ENCODE data around the gene ZBTB21. TPM values are rescaled to one million over a fixed set of nuclear protein-coding genes. Genes with fewer than 3 reads are reported as not detected.
A peak's percentile ranks its signal among the peaks of the same experiment; 100 is the strongest.

The ZBTB21 gene
- total RNA-seq, 1 donor from 2014 or later = 20.9 TPM

DNA sequence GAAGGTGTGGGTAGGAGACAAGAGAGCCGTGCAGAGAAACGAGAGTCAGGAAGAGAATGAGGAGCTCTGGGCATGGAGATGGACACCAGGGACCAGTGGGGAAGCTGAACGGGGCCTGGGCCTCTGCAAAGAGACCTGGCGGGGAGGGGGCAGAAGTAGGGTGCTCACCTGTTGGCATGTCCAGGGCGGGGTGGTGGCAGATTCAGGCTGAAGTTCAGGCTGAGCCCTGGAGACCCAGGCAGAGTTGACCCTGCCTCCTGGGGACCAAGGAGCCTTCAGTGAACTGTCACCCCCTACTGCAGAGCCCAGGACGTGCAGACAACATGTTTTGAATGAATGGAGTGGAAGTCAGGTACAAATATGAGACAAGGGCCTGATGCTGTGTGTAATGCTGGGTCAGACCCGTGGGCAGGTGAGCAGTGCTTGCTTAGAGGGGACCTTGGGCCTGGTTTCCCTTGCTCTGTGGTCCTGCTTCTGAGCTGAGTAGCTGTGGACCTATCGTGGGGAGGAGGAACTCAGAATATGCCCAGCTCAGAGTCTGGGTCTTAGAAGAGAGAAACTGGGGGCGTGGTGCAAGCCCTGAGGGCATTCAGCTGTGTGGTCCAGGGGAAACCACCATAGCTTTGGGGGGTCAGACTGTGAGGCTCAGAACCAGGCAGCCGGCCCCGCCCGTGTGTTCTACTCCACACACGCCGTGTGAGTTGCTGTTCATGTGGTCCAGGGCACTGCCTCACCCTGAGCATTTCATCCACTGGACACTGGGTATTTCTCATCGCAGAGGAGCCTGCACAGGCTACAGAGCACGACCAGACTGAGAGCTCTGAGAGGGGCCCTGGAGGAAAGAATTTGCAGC is 39.6 kb upstream of the ZBTB21 start:
- H3K27me3 Mint-ChIP-seq (ENCODE audit: unreplicated experiment) = no peaks in the 10 kb centered on the region
- no peak for DNase-seq (ENCODE audit: extremely low spot score, unreplicated experiment)
- TF ChIP-seq, protein P1, sequence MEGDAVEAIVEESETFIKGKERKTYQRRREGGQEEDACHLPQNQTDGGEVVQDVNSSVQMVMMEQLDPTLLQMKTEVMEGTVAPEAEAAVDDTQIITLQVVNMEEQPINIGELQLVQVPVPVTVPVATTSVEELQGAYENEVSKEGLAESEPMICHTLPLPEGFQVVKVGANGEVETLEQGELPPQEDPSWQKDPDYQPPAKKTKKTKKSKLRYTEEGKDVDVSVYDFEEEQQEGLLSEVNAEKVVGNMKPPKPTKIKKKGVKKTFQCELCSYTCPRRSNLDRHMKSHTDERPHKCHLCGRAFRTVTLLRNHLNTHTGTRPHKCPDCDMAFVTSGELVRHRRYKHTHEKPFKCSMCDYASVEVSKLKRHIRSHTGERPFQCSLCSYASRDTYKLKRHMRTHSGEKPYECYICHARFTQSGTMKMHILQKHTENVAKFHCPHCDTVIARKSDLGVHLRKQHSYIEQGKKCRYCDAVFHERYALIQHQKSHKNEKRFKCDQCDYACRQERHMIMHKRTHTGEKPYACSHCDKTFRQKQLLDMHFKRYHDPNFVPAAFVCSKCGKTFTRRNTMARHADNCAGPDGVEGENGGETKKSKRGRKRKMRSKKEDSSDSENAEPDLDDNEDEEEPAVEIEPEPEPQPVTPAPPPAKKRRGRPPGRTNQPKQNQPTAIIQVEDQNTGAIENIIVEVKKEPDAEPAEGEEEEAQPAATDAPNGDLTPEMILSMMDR (IDR thresholded peaks at IDR 0.05) = no peak
- no peak overlapping the region for H3K4me3 Mint-ChIP-seq (ENCODE audit: unreplicated experiment)
- no peaks in the 10 kb centered on the region for H3K9me3 Mint-ChIP-seq (ENCODE audit: unreplicated experiment)
- no peak overlapping the region for H3K27ac Mint-ChIP-seq (ENCODE audit: unreplicated experiment)
- peaks cover 24% of the 10 kb centered on the region for H3K4me1 Mint-ChIP-seq (ENCODE audit: unreplicated experiment)
- H3K36me3 Mint-ChIP-seq (ENCODE audit: unreplicated experiment) = no peaks in the 10 kb centered on the region

DNA sequence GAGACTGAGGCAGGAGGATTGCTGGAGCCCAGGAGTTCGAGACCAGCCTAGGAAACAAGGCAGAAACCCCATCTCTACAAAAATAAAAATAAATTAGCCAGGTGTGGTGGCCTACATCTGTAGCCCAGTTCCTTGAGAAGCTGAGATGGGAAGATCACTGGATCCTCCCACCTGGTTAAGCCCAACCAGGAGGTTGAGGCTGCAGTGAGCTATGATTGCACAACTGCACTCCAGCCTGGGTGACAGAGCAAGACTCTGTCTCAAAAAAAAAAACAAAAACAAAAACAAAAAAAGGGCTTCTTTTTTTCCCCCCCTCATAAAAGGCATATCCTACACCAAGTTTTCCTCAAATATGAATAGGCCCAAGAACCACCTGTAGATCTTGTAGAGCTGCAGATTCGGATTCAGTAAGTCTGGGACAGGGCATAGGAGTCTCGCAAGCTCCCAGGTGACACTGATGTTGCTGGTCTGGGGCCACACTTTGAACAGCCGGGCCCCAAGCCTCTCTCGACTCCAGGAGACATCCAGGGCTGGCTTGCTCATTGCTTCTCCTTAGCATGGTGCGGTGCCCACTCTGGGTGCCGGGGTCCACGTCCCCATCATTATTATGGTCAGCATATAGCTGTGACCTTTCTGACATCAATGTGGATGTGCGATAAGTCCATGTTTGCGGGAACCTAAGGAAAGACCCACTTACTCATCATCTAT is 38.9 kb upstream of the ZBTB21 start:
- Mint-ChIP-seq H3K27me3 (ENCODE audit: unreplicated experiment) (no peaks in the 10 kb centered on the region), H3K36me3 (ENCODE audit: unreplicated experiment) (no peaks in the 10 kb centered on the region), H3K9me3 (ENCODE audit: unreplicated experiment) (no peaks in the 10 kb centered on the region), H3K4me3 (ENCODE audit: unreplicated experiment) (no peak overlapping the region), H3K4me1 (ENCODE audit: unreplicated experiment) (peaks cover 24% of the 10 kb centered on the region), H3K27ac (ENCODE audit: unreplicated experiment) (no peak overlapping the region)
- TF ChIP-seq, protein P1 (IDR thresholded peaks at IDR 0.05) = no peak
- DNase-seq (ENCODE audit: extremely low spot score, unreplicated experiment) = no peak

DNA sequence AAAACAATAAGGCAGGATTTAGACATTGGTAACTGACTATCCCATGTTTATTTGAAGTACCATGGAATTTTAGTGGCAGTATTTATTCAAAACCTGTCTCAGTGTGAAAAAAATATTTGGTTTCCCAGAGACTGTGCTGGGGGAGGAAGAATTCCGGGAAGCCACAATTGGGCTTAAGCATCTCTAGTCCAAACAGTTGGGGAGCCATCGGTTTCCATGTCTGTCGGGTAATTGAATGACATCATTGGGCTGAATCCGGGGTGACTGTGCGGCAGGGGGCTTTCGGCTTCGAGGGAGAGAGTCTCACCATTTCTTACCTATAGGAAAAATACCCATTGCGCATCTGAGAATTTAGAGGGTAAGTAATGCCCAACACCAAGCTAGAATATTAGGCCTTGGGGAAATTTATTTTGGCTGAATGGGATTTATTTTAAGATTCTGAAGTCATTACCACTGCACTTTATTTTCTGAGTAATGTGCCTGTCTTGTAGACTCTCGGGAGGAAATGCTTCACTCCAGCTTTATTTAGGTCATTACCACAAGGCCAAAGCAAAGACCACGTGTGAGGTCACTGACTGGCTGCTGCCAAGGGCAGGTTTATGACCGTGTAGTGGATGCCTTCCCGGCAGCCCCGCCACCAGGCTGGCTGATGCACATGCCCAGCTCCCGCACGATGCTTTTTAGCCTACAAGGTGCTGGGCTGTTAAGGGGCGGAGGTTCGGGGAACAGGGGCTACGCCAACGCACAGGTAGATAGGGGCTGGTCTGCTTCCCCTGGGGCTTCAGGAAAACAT is 37.9 kb upstream of the ZBTB21 start:
- TF ChIP-seq, protein P1 (IDR thresholded peaks at IDR 0.05) = peak; percentile 24
- Mint-ChIP-seq H3K36me3 (ENCODE audit: unreplicated experiment) (no peaks in the 10 kb centered on the region), H3K27ac (ENCODE audit: unreplicated experiment) (peak overlapping the region; percentile 85), H3K27me3 (ENCODE audit: unreplicated experiment) (no peaks in the 10 kb centered on the region), H3K9me3 (ENCODE audit: unreplicated experiment) (no peaks in the 10 kb centered on the region), H3K4me1 (ENCODE audit: unreplicated experiment) (peaks cover 24% of the 10 kb centered on the region), H3K4me3 (ENCODE audit: unreplicated experiment) (no peak overlapping the region)
- no peak for DNase-seq (ENCODE audit: extremely low spot score, unreplicated experiment)

DNA sequence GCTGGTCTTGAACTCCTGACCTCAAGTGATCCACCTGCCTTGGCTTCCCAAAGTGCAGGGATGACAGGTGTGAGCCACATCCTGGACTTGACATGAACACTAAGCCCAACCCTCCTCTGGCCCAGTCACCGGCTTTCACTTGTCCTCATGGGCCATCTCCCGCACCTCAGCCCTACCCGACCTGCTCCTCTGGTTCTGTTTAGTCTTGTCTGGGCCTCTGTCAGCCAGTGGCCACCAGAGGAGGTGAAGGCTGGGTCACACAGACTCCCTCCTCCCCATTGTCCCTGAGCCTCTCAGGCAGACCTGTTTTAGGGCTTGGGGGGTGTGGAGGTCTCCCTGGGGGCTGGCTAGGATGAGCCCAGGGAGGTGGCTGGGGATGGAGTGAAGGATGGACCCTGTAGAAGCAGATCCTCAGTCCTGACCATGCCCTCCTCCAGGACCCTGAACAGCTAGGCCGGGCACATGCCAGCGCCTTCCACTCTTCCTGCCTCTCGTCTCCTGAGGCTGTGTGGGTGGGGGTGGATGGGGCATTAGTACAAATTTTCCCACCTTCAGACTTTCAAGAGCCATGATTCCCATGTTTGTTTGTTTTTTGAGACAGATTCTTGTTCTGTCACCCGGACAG is 34.8 kb upstream of the ZBTB21 start:
- no peak overlapping the region for H3K27ac Mint-ChIP-seq (ENCODE audit: unreplicated experiment)
- no peaks in the 10 kb centered on the region for H3K36me3 Mint-ChIP-seq (ENCODE audit: unreplicated experiment)
- H3K4me3 Mint-ChIP-seq (ENCODE audit: unreplicated experiment) = no peak overlapping the region
- H3K9me3 Mint-ChIP-seq (ENCODE audit: unreplicated experiment) = no peaks in the 10 kb centered on the region
- peaks cover 38% of the 10 kb centered on the region for H3K4me1 Mint-ChIP-seq (ENCODE audit: unreplicated experiment)
- TF ChIP-seq, protein P1 (IDR thresholded peaks at IDR 0.05) = no peak
- no peaks in the 10 kb centered on the region for H3K27me3 Mint-ChIP-seq (ENCODE audit: unreplicated experiment)
- DNase-seq (ENCODE audit: extremely low spot score, unreplicated experiment) = no peak

Measured in osteocyte (in vitro differentiated cells).